Activated naive CD8-positive, alpha-beta T cell treated with anti-CD3 and anti-CD28 coated beads for 36 hours (primary cell): ENCODE data around the gene CEP57L1. TPM values are rescaled to one million over a fixed set of nuclear protein-coding genes. Genes with fewer than 3 reads are reported as not detected.
"Not testable (repeated sequence)": the region's sequence is repeated elsewhere in the genome, so short reads cannot be mapped to it uniquely, and the experiment has no call there.

Source experiments
- DNase-seq: peaks from one replicate; pipeline ENCODE4 v3.0.0; 2021
- H3K27ac Mint-ChIP-seq: one replicate; pipeline ENCODE4 v1.8.0; 2022; ENCODE audit warnings: mild to moderate bottlenecking, moderate library complexity, mixed read lengths
- H3K27me3 Mint-ChIP-seq: one replicate; pipeline ENCODE4 v1.8.0; 2022; ENCODE audit warnings: mild to moderate bottlenecking, mixed read lengths
- H3K36me3 Mint-ChIP-seq: one replicate; pipeline ENCODE4 v1.8.0; 2021; ENCODE audit warnings: mild to moderate bottlenecking, mixed read lengths
- H3K4me1 Mint-ChIP-seq: one replicate; pipeline ENCODE4 v1.8.0; 2021; ENCODE audit warnings: mixed read lengths
- H3K4me3 Mint-ChIP-seq: one replicate; pipeline ENCODE4 v1.8.0; 2022; ENCODE audit warnings: mild to moderate bottlenecking, moderate library complexity, mixed read lengths
- H3K9me3 Mint-ChIP-seq: one replicate; pipeline ENCODE4 v1.8.0; 2022; ENCODE audit warnings: mixed read lengths
- total RNA-seq, 2 experiments: library from RNA; stranded (reverse); gene quantifications; one replicate each; pipeline ENCODE4 v1.2.3, GENCODE V29; 2021

The CEP57L1 gene
- total RNA-seq, 2 experiments from 2014 or later = 22.4 to 25.1 TPM

- no peak overlapping the region for H3K27ac Mint-ChIP-seq
- H3K4me3 Mint-ChIP-seq = no peak overlapping the region
- DNase-seq = no peak
- H3K36me3 Mint-ChIP-seq = no peaks in the 10 kb centered on the region
- peaks cover 43% of the 10 kb centered on the region for H3K4me1 Mint-ChIP-seq
- H3K27me3 Mint-ChIP-seq = no peaks in the 10 kb centered on the region
- no peaks in the 10 kb centered on the region for H3K9me3 Mint-ChIP-seq
Observed at GRCh38 chr6:109060571-109060970, 34.7 kb upstream of the CEP57L1 start.

- no peaks in the 10 kb centered on the region for H3K36me3 Mint-ChIP-seq
- no peak overlapping the region for H3K4me3 Mint-ChIP-seq
- no peak for DNase-seq
- no peaks in the 10 kb centered on the region for H3K27me3 Mint-ChIP-seq
- H3K27ac Mint-ChIP-seq = no peak overlapping the region
- peaks cover 42% of the 10 kb centered on the region for H3K4me1 Mint-ChIP-seq
- no peaks in the 10 kb centered on the region for H3K9me3 Mint-ChIP-seq
Observed at GRCh38 chr6:109062216-109062615, 33.1 kb upstream of the CEP57L1 start.

GRCh38 chr6:109062767-109063352 is 32.4 kb upstream of the CEP57L1 start:
- H3K27me3 Mint-ChIP-seq = no peaks in the 10 kb centered on the region
- DNase-seq = no peak
- H3K27ac Mint-ChIP-seq = no peak overlapping the region
- no peaks in the 10 kb centered on the region for H3K36me3 Mint-ChIP-seq
- H3K9me3 Mint-ChIP-seq = no peaks in the 10 kb centered on the region
- peaks cover 40% of the 10 kb centered on the region for H3K4me1 Mint-ChIP-seq
- no peak overlapping the region for H3K4me3 Mint-ChIP-seq

GRCh38 chr6:109069746-109070145 is 25.6 kb upstream of the CEP57L1 start:
- no peaks in the 10 kb centered on the region for H3K36me3 Mint-ChIP-seq
- no peak overlapping the region for H3K27ac Mint-ChIP-seq
- peaks cover 27% of the 10 kb centered on the region for H3K4me1 Mint-ChIP-seq
- H3K4me3 Mint-ChIP-seq = no peak overlapping the region
- no peaks in the 10 kb centered on the region for H3K27me3 Mint-ChIP-seq
- no peak for DNase-seq
- no peaks in the 10 kb centered on the region for H3K9me3 Mint-ChIP-seq

- peak overlapping the region; percentile 61 for H3K27ac Mint-ChIP-seq
- H3K9me3 Mint-ChIP-seq = no peaks in the 10 kb centered on the region
- peaks cover 24% of the 10 kb centered on the region for H3K4me1 Mint-ChIP-seq
- DNase-seq = no peak
- H3K4me3 Mint-ChIP-seq = peak overlapping the region; percentile 52
- no peaks in the 10 kb centered on the region for H3K27me3 Mint-ChIP-seq
- H3K36me3 Mint-ChIP-seq = no peaks in the 10 kb centered on the region
Observed at GRCh38 chr6:109071125-109071917, 24.0 kb upstream of the CEP57L1 start.

- DNase-seq = peak; percentile 26
- H3K9me3 Mint-ChIP-seq = no peaks in the 10 kb centered on the region
- no peaks in the 10 kb centered on the region for H3K27me3 Mint-ChIP-seq
- H3K4me1 Mint-ChIP-seq = peaks cover 24% of the 10 kb centered on the region
- H3K4me3 Mint-ChIP-seq = no peak overlapping the region
- no peak overlapping the region for H3K27ac Mint-ChIP-seq
- no peaks in the 10 kb centered on the region for H3K36me3 Mint-ChIP-seq
Observed at GRCh38 chr6:109073344-109074132, 21.8 kb upstream of the CEP57L1 start.

- H3K4me1 Mint-ChIP-seq = peaks cover 24% of the 10 kb centered on the region
- H3K4me3 Mint-ChIP-seq = no peak overlapping the region
- no peak overlapping the region for H3K27ac Mint-ChIP-seq
- H3K27me3 Mint-ChIP-seq = no peaks in the 10 kb centered on the region
- no peaks in the 10 kb centered on the region for H3K36me3 Mint-ChIP-seq
- no peaks in the 10 kb centered on the region for H3K9me3 Mint-ChIP-seq
- DNase-seq = no peak
Observed at GRCh38 chr6:109074133-109074415, 21.2 kb upstream of the CEP57L1 start.

GRCh38 chr6:109075934-109076333 is 19.4 kb upstream of the CEP57L1 start:
- H3K4me1 Mint-ChIP-seq = peaks cover 22% of the 10 kb centered on the region
- H3K4me3 Mint-ChIP-seq = no peak overlapping the region
- no peaks in the 10 kb centered on the region for H3K9me3 Mint-ChIP-seq
- DNase-seq = no peak
- no peaks in the 10 kb centered on the region for H3K36me3 Mint-ChIP-seq
- H3K27ac Mint-ChIP-seq = no peak overlapping the region
- no peaks in the 10 kb centered on the region for H3K27me3 Mint-ChIP-seq

GRCh38 chr6:109076377-109076776 is 18.9 kb upstream of the CEP57L1 start:
- no peak overlapping the region for H3K4me3 Mint-ChIP-seq
- no peak for DNase-seq
- H3K27me3 Mint-ChIP-seq = no peaks in the 10 kb centered on the region
- no peak overlapping the region for H3K27ac Mint-ChIP-seq
- H3K4me1 Mint-ChIP-seq = peaks cover 17% of the 10 kb centered on the region
- no peaks in the 10 kb centered on the region for H3K9me3 Mint-ChIP-seq
- H3K36me3 Mint-ChIP-seq = no peaks in the 10 kb centered on the region

GRCh38 chr6:109079981-109080380 is 15.3 kb upstream of the CEP57L1 start:
- DNase-seq = no peak
- Mint-ChIP-seq H3K4me3 (no peak overlapping the region), H3K27ac (no peak overlapping the region), H3K9me3 (no peaks in the 10 kb centered on the region), H3K36me3 (peaks cover under 1% of the 10 kb centered on the region), H3K4me1 (peaks cover 9% of the 10 kb centered on the region), H3K27me3 (no peaks in the 10 kb centered on the region)

- H3K27me3 Mint-ChIP-seq = no peaks in the 10 kb centered on the region
- H3K4me3 Mint-ChIP-seq = no peak overlapping the region
- H3K36me3 Mint-ChIP-seq = peaks cover 5% of the 10 kb centered on the region
- H3K4me1 Mint-ChIP-seq = peaks cover 9% of the 10 kb centered on the region
- no peak for DNase-seq
- H3K9me3 Mint-ChIP-seq = no peaks in the 10 kb centered on the region
- no peak overlapping the region for H3K27ac Mint-ChIP-seq
Observed at GRCh38 chr6:109081026-109081425, 14.3 kb upstream of the CEP57L1 start.

GRCh38 chr6:109081516-109082187 is 13.7 kb upstream of the CEP57L1 start:
- no peak for DNase-seq
- Mint-ChIP-seq H3K27me3 (no peaks in the 10 kb centered on the region), H3K4me3 (no peak overlapping the region), H3K4me1 (peaks cover 9% of the 10 kb centered on the region), H3K36me3 (peaks cover 5% of the 10 kb centered on the region), H3K27ac (no peak overlapping the region), H3K9me3 (no peaks in the 10 kb centered on the region)

GRCh38 chr6:109082188-109082577 is 13.1 kb upstream of the CEP57L1 start:
- no peak for DNase-seq
- H3K4me3 Mint-ChIP-seq = no peak overlapping the region
- H3K4me1 Mint-ChIP-seq = peaks cover 10% of the 10 kb centered on the region
- peaks cover 5% of the 10 kb centered on the region for H3K36me3 Mint-ChIP-seq
- H3K27me3 Mint-ChIP-seq = no peaks in the 10 kb centered on the region
- no peak overlapping the region for H3K27ac Mint-ChIP-seq
- no peaks in the 10 kb centered on the region for H3K9me3 Mint-ChIP-seq

GRCh38 chr6:109083657-109084056 is 11.7 kb upstream of the CEP57L1 start:
- DNase-seq = no peak
- no peaks in the 10 kb centered on the region for H3K27me3 Mint-ChIP-seq
- H3K36me3 Mint-ChIP-seq = peaks cover 5% of the 10 kb centered on the region
- H3K9me3 Mint-ChIP-seq = no peaks in the 10 kb centered on the region
- no peak overlapping the region for H3K4me3 Mint-ChIP-seq
- H3K4me1 Mint-ChIP-seq = peaks cover 11% of the 10 kb centered on the region
- H3K27ac Mint-ChIP-seq = no peak overlapping the region

GRCh38 chr6:109084146-109084545 is 11.2 kb upstream of the CEP57L1 start:
- not testable (repeated sequence) for DNase-seq, H3K27me3 Mint-ChIP-seq, H3K4me3 Mint-ChIP-seq, H3K27ac Mint-ChIP-seq, H3K36me3 Mint-ChIP-seq, H3K9me3 Mint-ChIP-seq
- peaks cover 11% of the 10 kb centered on the region for H3K4me1 Mint-ChIP-seq
